Body of pancreas (tissue), 4 donors: ENCODE results near the gene RND1.
A peak's percentile ranks its signal among the peaks of the same experiment; 100 is the strongest.

Experiments
- POLR2A ChIP-seq, 3 donors: fragments of 450-650 bp; IDR thresholded peaks; one replicate each; pipeline ENCODE4 v1.6.1; 2016; ENCODE audit warnings: antibody characterized with exemption in 3 of 3, mild to moderate bottlenecking in 2 of 3
- TF ChIP-seq, protein P1 (sequence below), 7 experiments: fragments of 450-650 bp in 4 of 7; fragments of 200-600 bp in 3 of 7; sonication (generic) in 3 of 7; IDR thresholded peaks; one replicate each; pipeline ENCODE4 v1.5.1; 2016 to 2019; ENCODE audit warnings: antibody characterized with exemption in 7 of 7

DNA sequence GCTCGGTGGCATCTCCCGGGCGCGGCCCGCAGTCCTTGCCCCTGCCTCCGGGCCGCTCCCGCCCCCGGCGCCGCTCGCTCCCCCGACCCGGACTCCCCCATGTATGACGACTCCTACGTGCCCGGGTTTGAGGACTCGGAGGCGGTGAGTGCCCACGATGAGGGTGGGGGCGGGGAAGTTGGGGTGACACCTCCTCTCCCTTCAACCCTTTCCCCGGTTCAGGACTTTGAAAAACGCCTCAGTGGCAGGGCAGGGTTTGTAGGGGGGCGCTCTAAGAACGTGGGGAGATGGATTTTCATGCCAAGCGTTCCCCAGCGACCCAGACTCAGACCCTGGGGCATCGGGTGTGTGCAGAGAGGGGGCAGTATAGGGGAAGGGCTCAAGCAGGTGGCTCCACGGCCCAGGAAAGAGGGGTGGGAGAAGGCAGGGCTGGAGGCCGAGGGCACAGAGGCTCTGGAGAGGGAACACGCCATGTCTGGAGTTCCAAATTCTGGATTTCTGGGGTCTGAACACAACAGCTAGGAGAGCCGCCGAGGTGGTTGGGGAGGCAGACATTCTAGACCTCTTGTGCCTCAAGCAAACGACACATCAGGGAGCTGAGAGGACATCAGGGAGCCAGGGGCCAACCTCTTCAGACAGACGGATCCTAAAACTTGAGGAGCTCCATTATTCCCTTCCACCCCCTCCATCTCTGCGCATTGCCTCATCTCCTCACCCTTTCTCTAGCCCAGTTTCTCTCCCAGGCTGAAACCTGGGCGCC lies 46.7 kb downstream of the RND1 start:
- TF ChIP-seq POLR2A (IDR thresholded peaks at IDR 0.05): no peak
- TF ChIP-seq, protein P1, sequence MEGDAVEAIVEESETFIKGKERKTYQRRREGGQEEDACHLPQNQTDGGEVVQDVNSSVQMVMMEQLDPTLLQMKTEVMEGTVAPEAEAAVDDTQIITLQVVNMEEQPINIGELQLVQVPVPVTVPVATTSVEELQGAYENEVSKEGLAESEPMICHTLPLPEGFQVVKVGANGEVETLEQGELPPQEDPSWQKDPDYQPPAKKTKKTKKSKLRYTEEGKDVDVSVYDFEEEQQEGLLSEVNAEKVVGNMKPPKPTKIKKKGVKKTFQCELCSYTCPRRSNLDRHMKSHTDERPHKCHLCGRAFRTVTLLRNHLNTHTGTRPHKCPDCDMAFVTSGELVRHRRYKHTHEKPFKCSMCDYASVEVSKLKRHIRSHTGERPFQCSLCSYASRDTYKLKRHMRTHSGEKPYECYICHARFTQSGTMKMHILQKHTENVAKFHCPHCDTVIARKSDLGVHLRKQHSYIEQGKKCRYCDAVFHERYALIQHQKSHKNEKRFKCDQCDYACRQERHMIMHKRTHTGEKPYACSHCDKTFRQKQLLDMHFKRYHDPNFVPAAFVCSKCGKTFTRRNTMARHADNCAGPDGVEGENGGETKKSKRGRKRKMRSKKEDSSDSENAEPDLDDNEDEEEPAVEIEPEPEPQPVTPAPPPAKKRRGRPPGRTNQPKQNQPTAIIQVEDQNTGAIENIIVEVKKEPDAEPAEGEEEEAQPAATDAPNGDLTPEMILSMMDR (IDR thresholded peaks at IDR 0.05): peak in 1 of 7 experiments; percentile 16
